Kidney epithelial cell (primary cell): ENCODE results near the gene MCC. TPM values are rescaled to one million over a fixed set of nuclear protein-coding genes. Genes with fewer than 3 reads are reported as not detected.

Experiments used
- DNase-seq: peaks from one replicate; pipeline ENCODE4 v3.0.0-alpha.2; 2010; ENCODE audit warnings: low read depth
- H3K27me3 ChIP-seq: 2 replicates; pipeline ENCODE4 v1.6.0; 2011; ENCODE audit warnings: low read length; ENCODE audit not compliant: control insufficient read depth, insufficient read depth
- H3K36me3 ChIP-seq: 2 replicates; pipeline ENCODE4 v1.5.1; 2011; ENCODE audit warnings: low read length; ENCODE audit not compliant: control insufficient read depth, insufficient read depth
- H3K4me3 ChIP-seq: 2 replicates; pipeline ENCODE4 v1.5.1; 2011; ENCODE audit warnings: low read depth, mild to moderate bottlenecking, control low read depth, low read length
- total RNA-seq: library from RNA; depleted of rRNA; stranded (reverse); fragments of >200 nt; gene quantifications from 2 replicates; pipeline ENCODE4 v1.2.3, GENCODE V29; 2015
- TF ChIP-seq, protein P1 (sequence below): IDR thresholded peaks from 2 replicates; pipeline ENCODE4 v1.5.1; 2011; ENCODE audit warnings: mild to moderate bottlenecking, moderate library complexity, low read length, control low read depth, inconsistent platforms; ENCODE audit not compliant: insufficient read depth, poor library complexity, severe bottlenecking

The MCC gene
- total RNA-seq, 1 donor from 2014 or later, result 16.7 TPM

DNA sequence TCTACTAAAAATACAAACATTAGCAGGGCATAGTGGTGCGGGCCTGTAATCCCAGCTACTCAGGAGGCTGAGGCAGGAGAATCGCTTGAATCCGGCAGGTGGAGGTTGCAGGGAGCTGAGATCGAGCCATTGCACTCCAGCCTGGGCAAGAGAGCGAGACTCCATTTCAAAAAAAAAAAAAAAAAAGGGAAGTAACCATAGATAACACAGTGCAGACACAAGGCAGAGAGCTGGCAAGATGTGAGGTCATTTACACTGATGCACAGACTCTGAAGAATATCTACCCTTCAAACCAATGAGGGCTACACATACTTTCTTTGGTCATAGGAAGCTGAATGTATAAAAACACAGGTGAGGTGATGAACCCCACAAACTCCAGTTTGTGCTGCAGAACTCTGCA is 379.8 kb downstream of the MCC start:
- no peak for DNase-seq
- Histone ChIP-seq H3K27me3 (no peaks in the 10 kb centered on the region), H3K4me3 (no peak overlapping the region), H3K36me3 (no peaks in the 10 kb centered on the region)
- TF ChIP-seq, protein P1, sequence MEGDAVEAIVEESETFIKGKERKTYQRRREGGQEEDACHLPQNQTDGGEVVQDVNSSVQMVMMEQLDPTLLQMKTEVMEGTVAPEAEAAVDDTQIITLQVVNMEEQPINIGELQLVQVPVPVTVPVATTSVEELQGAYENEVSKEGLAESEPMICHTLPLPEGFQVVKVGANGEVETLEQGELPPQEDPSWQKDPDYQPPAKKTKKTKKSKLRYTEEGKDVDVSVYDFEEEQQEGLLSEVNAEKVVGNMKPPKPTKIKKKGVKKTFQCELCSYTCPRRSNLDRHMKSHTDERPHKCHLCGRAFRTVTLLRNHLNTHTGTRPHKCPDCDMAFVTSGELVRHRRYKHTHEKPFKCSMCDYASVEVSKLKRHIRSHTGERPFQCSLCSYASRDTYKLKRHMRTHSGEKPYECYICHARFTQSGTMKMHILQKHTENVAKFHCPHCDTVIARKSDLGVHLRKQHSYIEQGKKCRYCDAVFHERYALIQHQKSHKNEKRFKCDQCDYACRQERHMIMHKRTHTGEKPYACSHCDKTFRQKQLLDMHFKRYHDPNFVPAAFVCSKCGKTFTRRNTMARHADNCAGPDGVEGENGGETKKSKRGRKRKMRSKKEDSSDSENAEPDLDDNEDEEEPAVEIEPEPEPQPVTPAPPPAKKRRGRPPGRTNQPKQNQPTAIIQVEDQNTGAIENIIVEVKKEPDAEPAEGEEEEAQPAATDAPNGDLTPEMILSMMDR, result no peak

DNA sequence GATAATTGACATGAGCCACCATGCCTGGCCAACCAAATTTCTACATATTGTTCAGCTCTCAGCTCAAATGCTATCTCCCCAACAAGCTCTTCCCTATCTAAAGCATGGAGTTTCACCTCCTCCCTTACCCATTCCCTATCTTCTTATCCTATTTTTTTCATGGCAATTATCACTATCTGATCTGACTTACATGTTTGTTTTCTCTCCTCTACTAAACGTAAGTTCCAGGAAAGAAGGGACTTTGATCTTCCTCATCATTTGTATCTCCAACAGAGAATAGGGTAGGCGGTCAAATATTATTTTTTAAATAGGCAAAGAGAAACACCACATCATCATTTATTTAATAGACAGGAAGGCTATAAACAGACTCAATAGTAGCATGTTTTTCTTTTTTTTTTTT is 381.4 kb downstream of the MCC start:
- H3K27me3 ChIP-seq, result no peaks in the 10 kb centered on the region
- DNase-seq, result no peak
- no peaks in the 10 kb centered on the region for H3K36me3 ChIP-seq
- H3K4me3 ChIP-seq, result no peak overlapping the region
- TF ChIP-seq, protein P1, result no peak

DNA sequence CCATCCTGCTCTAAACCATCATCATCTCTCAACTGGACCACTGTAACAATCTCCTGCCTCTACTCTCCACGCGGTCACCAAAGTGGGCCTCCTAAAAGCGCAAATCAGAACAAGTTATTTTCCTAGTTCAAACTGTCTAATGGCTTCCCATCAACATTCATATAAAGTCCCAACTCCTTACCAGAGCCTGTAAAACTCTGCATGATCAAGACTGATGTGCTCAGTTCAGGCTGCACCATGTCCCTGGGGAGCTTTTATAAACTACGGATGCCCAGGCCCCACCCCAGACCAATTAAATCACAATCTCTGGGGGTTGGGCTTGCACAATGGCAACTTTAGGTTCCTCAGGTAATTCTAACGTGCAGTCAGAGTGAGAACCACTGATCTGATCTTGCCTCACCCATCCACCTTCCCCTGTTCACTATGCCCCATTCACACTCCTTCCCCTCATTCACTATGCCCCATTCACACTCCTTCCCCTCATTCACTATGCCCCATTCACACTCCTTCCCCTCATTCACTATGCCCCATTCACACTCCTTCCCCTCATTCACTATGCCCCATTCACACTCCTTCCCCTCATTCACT is 382.5 kb downstream of the MCC start:
- TF ChIP-seq, protein P1, result no peak
- Histone ChIP-seq H3K4me3 (no peak overlapping the region), H3K36me3 (no peaks in the 10 kb centered on the region), H3K27me3 (no peaks in the 10 kb centered on the region)
- no peak for DNase-seq

DNA sequence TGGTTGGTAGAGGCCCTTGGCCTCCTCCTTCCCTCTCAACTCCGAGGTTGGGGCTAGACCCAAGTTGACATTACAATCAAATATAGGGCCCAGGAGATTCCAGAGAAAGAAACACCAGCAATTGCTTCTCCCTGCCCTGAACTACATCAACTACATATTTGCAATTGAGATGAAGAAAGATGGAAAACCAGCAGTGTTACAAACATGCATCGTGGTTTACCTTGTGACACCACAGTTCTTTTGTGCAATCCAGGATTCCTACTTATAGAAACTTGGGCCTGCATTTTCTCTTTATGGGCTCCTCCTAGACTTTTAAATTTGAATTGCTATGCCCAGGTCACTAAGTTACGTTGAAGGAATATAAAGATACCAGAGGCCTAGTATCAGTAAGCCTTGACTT is 384.9 kb downstream of the MCC start:
- no peak for DNase-seq
- Histone ChIP-seq H3K36me3 (no peaks in the 10 kb centered on the region), H3K4me3 (no peak overlapping the region), H3K27me3 (no peaks in the 10 kb centered on the region)
- TF ChIP-seq, protein P1, result no peak

DNA sequence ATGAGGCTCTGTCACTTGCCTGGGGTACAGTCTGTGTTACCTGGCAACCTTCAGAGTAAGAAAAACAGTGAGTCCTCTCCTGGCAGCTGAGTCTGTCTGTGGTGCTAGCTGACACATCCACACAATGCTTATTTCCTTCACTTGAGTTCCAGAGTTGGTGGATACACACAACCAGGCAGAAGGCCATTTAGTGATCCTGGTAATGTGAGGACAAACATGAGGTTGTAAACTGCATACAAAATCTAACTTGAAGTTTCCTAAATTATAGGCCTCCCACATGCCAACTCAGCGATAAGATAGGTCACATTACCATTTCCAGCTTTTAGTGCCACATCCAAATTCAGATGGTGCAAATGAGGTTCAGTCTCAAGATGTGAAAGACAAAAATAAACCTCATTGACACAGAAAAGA is 386.1 kb downstream of the MCC start:
- Histone ChIP-seq H3K27me3 (no peaks in the 10 kb centered on the region), H3K36me3 (no peaks in the 10 kb centered on the region), H3K4me3 (no peak overlapping the region)
- TF ChIP-seq, protein P1, result no peak
- no peak for DNase-seq

DNA sequence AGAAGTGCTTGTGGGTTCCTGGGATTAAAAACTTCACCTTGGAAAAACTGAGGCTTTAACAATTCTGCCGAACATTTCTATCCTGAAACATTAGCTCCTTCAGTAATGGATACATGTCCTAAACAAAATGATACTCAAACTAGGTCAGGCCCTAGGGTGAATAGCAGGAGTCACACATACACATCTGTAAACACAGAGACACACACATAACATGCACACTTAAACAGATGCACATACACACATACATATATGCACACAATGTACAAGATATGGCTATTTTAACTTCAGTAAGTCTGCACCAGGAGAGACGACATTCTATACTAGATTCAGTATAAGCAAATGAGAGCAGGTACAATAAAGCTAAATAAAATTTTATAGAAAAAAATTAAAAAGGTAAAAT is 387.3 kb downstream of the MCC start:
- Histone ChIP-seq H3K4me3 (no peak overlapping the region), H3K27me3 (no peaks in the 10 kb centered on the region), H3K36me3 (no peaks in the 10 kb centered on the region)
- no peak for DNase-seq
- TF ChIP-seq, protein P1, result no peak
